Mucosa of stomach (tissue), 1 donor: ENCODE results near the gene MACROD2.

Experiments used
- H3K27me3 ChIP-seq: one replicate; pipeline ENCODE4 v1.7.0; 2013; ENCODE audit warnings: mild to moderate bottlenecking, low read length; ENCODE audit not compliant: control insufficient read depth, insufficient read depth
- H3K36me3 ChIP-seq: one replicate; pipeline ENCODE4 v1.7.0; 2013; ENCODE audit warnings: low read length; ENCODE audit not compliant: control insufficient read depth, insufficient read depth
- H3K4me1 ChIP-seq: one replicate; pipeline ENCODE4 v1.7.0; 2013; ENCODE audit warnings: mild to moderate bottlenecking, low read length; ENCODE audit not compliant: control insufficient read depth, insufficient read depth
- H3K4me3 ChIP-seq: one replicate; pipeline ENCODE4 v1.7.0; 2013; ENCODE audit warnings: low read length
- H3K9ac ChIP-seq: one replicate; pipeline ENCODE4 v1.7.0; 2013; ENCODE audit warnings: mild to moderate bottlenecking, low read length, moderate library complexity
- H3K9me3 ChIP-seq: one replicate; pipeline ENCODE4 v1.7.0; 2013; ENCODE audit warnings: mild to moderate bottlenecking, low read length, moderate library complexity; ENCODE audit not compliant: control insufficient read depth
- donor health status: Pancreatic carcinoma.

Gene MACROD2

GRCh38 chr20:15835811-15836210, 1840.5 kb downstream of the MACROD2 start:
- H3K9me3 ChIP-seq = no peaks in the 10 kb centered on the region
- H3K4me1 ChIP-seq = no peaks in the 10 kb centered on the region
- no peak overlapping the region for H3K4me3 ChIP-seq
- no peak overlapping the region for H3K9ac ChIP-seq
- H3K36me3 ChIP-seq = no peaks in the 10 kb centered on the region
- H3K27me3 ChIP-seq = no peaks in the 10 kb centered on the region

- no peaks in the 10 kb centered on the region for H3K4me1 ChIP-seq
- H3K9ac ChIP-seq = no peak overlapping the region
- no peaks in the 10 kb centered on the region for H3K36me3 ChIP-seq
- no peak overlapping the region for H3K4me3 ChIP-seq
- H3K9me3 ChIP-seq = no peaks in the 10 kb centered on the region
- no peaks in the 10 kb centered on the region for H3K27me3 ChIP-seq
Measured at GRCh38 chr20:15836634-15837033, 1841.3 kb downstream of the MACROD2 start.

GRCh38 chr20:15837563-15837962, 1842.2 kb downstream of the MACROD2 start:
- Histone ChIP-seq H3K9me3 (no peaks in the 10 kb centered on the region), H3K4me1 (no peaks in the 10 kb centered on the region), H3K4me3 (no peak overlapping the region), H3K27me3 (no peaks in the 10 kb centered on the region), H3K9ac (no peak overlapping the region), H3K36me3 (no peaks in the 10 kb centered on the region)

GRCh38 chr20:15838466-15838865, 1843.2 kb downstream of the MACROD2 start:
- no peaks in the 10 kb centered on the region for H3K9me3 ChIP-seq
- H3K9ac ChIP-seq = no peak overlapping the region
- H3K4me3 ChIP-seq = no peak overlapping the region
- no peaks in the 10 kb centered on the region for H3K27me3 ChIP-seq
- no peaks in the 10 kb centered on the region for H3K36me3 ChIP-seq
- H3K4me1 ChIP-seq = no peaks in the 10 kb centered on the region

GRCh38 chr20:15840636-15841301, 1845.5 kb downstream of the MACROD2 start:
- Histone ChIP-seq H3K4me1 (no peaks in the 10 kb centered on the region), H3K4me3 (no peak overlapping the region), H3K9me3 (no peaks in the 10 kb centered on the region), H3K36me3 (no peaks in the 10 kb centered on the region), H3K27me3 (no peaks in the 10 kb centered on the region), H3K9ac (no peak overlapping the region)

GRCh38 chr20:15842872-15843271, 1847.6 kb downstream of the MACROD2 start:
- H3K4me1 ChIP-seq = no peaks in the 10 kb centered on the region
- no peaks in the 10 kb centered on the region for H3K9me3 ChIP-seq
- H3K9ac ChIP-seq = no peak overlapping the region
- no peaks in the 10 kb centered on the region for H3K36me3 ChIP-seq
- no peaks in the 10 kb centered on the region for H3K27me3 ChIP-seq
- no peak overlapping the region for H3K4me3 ChIP-seq

- H3K27me3 ChIP-seq = no peaks in the 10 kb centered on the region
- no peaks in the 10 kb centered on the region for H3K9me3 ChIP-seq
- no peaks in the 10 kb centered on the region for H3K4me1 ChIP-seq
- no peaks in the 10 kb centered on the region for H3K36me3 ChIP-seq
- no peak overlapping the region for H3K4me3 ChIP-seq
- no peak overlapping the region for H3K9ac ChIP-seq
Measured at GRCh38 chr20:15843777-15844176, 1848.5 kb downstream of the MACROD2 start.

- H3K9ac ChIP-seq = no peak overlapping the region
- H3K9me3 ChIP-seq = no peaks in the 10 kb centered on the region
- no peak overlapping the region for H3K4me3 ChIP-seq
- no peaks in the 10 kb centered on the region for H3K27me3 ChIP-seq
- no peaks in the 10 kb centered on the region for H3K36me3 ChIP-seq
- H3K4me1 ChIP-seq = no peaks in the 10 kb centered on the region
Measured at GRCh38 chr20:15847196-15847784, 1852.0 kb downstream of the MACROD2 start.

GRCh38 chr20:15848126-15848525, 1852.8 kb downstream of the MACROD2 start:
- H3K9me3 ChIP-seq = no peaks in the 10 kb centered on the region
- H3K36me3 ChIP-seq = no peaks in the 10 kb centered on the region
- H3K9ac ChIP-seq = no peak overlapping the region
- H3K27me3 ChIP-seq = no peaks in the 10 kb centered on the region
- H3K4me3 ChIP-seq = no peak overlapping the region
- H3K4me1 ChIP-seq = no peaks in the 10 kb centered on the region

- Histone ChIP-seq H3K9ac (no peak overlapping the region), H3K27me3 (no peaks in the 10 kb centered on the region), H3K9me3 (no peaks in the 10 kb centered on the region), H3K4me3 (no peak overlapping the region), H3K4me1 (no peaks in the 10 kb centered on the region), H3K36me3 (no peaks in the 10 kb centered on the region)
Measured at GRCh38 chr20:15848995-15849610, 1853.8 kb downstream of the MACROD2 start.

- no peaks in the 10 kb centered on the region for H3K9me3 ChIP-seq
- no peaks in the 10 kb centered on the region for H3K27me3 ChIP-seq
- no peaks in the 10 kb centered on the region for H3K4me1 ChIP-seq
- no peaks in the 10 kb centered on the region for H3K36me3 ChIP-seq
- H3K4me3 ChIP-seq = no peak overlapping the region
- H3K9ac ChIP-seq = no peak overlapping the region
Measured at GRCh38 chr20:15851576-15852215, 1856.4 kb downstream of the MACROD2 start.

- H3K36me3 ChIP-seq = no peaks in the 10 kb centered on the region
- no peak overlapping the region for H3K4me3 ChIP-seq
- H3K4me1 ChIP-seq = no peaks in the 10 kb centered on the region
- H3K9me3 ChIP-seq = no peaks in the 10 kb centered on the region
- H3K9ac ChIP-seq = no peak overlapping the region
- H3K27me3 ChIP-seq = no peaks in the 10 kb centered on the region
Measured at GRCh38 chr20:15854911-15855310, 1859.6 kb downstream of the MACROD2 start.
